WTC11 (cell line): ENCODE results near the gene LRP11. TPM values are rescaled to one million over a fixed set of nuclear protein-coding genes. Genes with fewer than 3 reads are reported as not detected.
"Not testable (repeated sequence)": the region's sequence is repeated elsewhere in the genome, so short reads cannot be mapped to it uniquely, and the experiment has no call there.

Experiments
- ATAC-seq: fragments of 200-7000 bp; cut with Tn5 transposase; 2 replicates; pipeline ENCODE4 v1.10.0; 2021; ENCODE audit warnings: mild to moderate bottlenecking, moderate library complexity
- CTCF ChIA-PET: fragments of 300-600 bp; sonication (Branson Sonifier 250); formaldehyde crosslinking; loops from one replicate; lab custom pipeline; 2021; ENCODE audit warnings: antibody characterized with exemption; lab: Charles Lee
- POLR2A ChIA-PET: fragments of 350-600 bp; sonication (Branson Sonifier 250); formaldehyde crosslinking; loops from one replicate; lab custom pipeline; 2021; ENCODE audit warnings: antibody characterized with exemption; lab: Charles Lee
- DNase-seq: peaks from one replicate; pipeline ENCODE4 v3.0.0; 2021; ENCODE audit warnings: low spot score
- H3K27ac Mint-ChIP-seq: 2 replicates; pipeline ENCODE4 v1.8.0; 2021; ENCODE audit warnings: mixed read lengths
- H3K27me3 Mint-ChIP-seq: 2 replicates; pipeline ENCODE4 v1.8.0; 2021; ENCODE audit warnings: low read depth, mild to moderate bottlenecking, moderate library complexity, mixed read lengths
- H3K36me3 Mint-ChIP-seq: 2 replicates; pipeline ENCODE4 v1.8.0; 2021; ENCODE audit warnings: mixed read lengths
- H3K4me1 Mint-ChIP-seq: 2 replicates; pipeline ENCODE4 v1.8.0; 2022; ENCODE audit warnings: mixed read lengths
- H3K4me3 Mint-ChIP-seq: 2 replicates; pipeline ENCODE4 v1.8.0; 2021; ENCODE audit warnings: mild to moderate bottlenecking, moderate library complexity, mixed read lengths
- H3K9me3 Mint-ChIP-seq: 2 replicates; pipeline ENCODE4 v1.8.0; 2021; ENCODE audit warnings: mixed read lengths
- EMX1 ChIP-seq: fragments of 250-450 bp; sonication (Bioruptor Pico); IDR thresholded peaks from 2 replicates; pipeline ENCODE4 v1.8.0; 2021; ENCODE audit warnings: mild to moderate bottlenecking
- GABPB1 ChIP-seq: sonication (generic); formaldehyde crosslinking; IDR thresholded peaks from 2 replicates; pipeline ENCODE4 v1.8.1; 2023; ENCODE audit warnings: mild to moderate bottlenecking, missing genetic modification reagents
- IRF2 ChIP-seq: sonication (generic); formaldehyde crosslinking; IDR thresholded peaks from 2 replicates; pipeline ENCODE4 v1.8.0; 2022; ENCODE audit warnings: low read depth, missing genetic modification reagents, borderline replicate concordance
- NFYB ChIP-seq: sonication (generic); formaldehyde crosslinking; conservative IDR thresholded peaks from 2 replicates; pipeline ENCODE4 v1.8.0; 2022; ENCODE audit warnings: low read depth, missing genetic modification reagents
- PRRX2 ChIP-seq: fragments of 250-450 bp; sonication (Bioruptor Pico); IDR thresholded peaks from 2 replicates; pipeline ENCODE4 v1.8.0; 2021; ENCODE audit warnings: mild to moderate bottlenecking
- TEAD1 ChIP-seq: sonication (generic); formaldehyde crosslinking; IDR thresholded peaks from 2 replicates; pipeline ENCODE4 v1.8.0; 2022; ENCODE audit warnings: mild to moderate bottlenecking, missing genetic modification reagents
- ZBTB21 ChIP-seq: sonication (generic); formaldehyde crosslinking; IDR thresholded peaks from 2 replicates; pipeline ENCODE4 v1.8.1; 2023; ENCODE audit warnings: mild to moderate bottlenecking, missing genetic modification reagents, borderline replicate concordance
- total RNA-seq: library from RNA; stranded (reverse); gene quantifications from 3 replicates; pipeline ENCODE4 v1.2.3, GENCODE V29; 2021
- TF ChIP-seq, protein P1 (sequence below): sonication (generic); formaldehyde crosslinking; IDR thresholded peaks from 2 replicates; pipeline ENCODE4 v1.8.1; 2023; ENCODE audit warnings: mild to moderate bottlenecking, missing genetic modification reagents, moderate library complexity
- TF ChIP-seq, protein P2 (sequence below): sonication (generic); formaldehyde crosslinking; IDR thresholded peaks from 2 replicates; pipeline ENCODE4 v1.8.1; 2023; ENCODE audit warnings: mild to moderate bottlenecking, moderate library complexity, missing genetic modification reagents
- TF ChIP-seq, protein P3 (sequence below): fragments of 200-600 bp; IDR thresholded peaks from 2 replicates; pipeline ENCODE4 v1.8.0; 2022; ENCODE audit warnings: antibody characterized with exemption
- TF ChIP-seq, protein P4 (sequence below): fragments of 250-450 bp; sonication (Bioruptor Pico); IDR thresholded peaks from 2 replicates; pipeline ENCODE4 v1.9.0; 2021; ENCODE audit warnings: moderate library complexity, mild to moderate bottlenecking, inconsistent platforms, borderline replicate concordance
- TF ChIP-seq, protein P5 (sequence below): sonication (generic); formaldehyde crosslinking; IDR thresholded peaks from 2 replicates; pipeline ENCODE4 v1.8.1; 2022; ENCODE audit warnings: low read depth, mild to moderate bottlenecking, moderate library complexity, missing genetic modification reagents, borderline replicate concordance

The LRP11 gene
- total RNA-seq, 1 experiment from 2014 or later = 19.8 TPM

DNA sequence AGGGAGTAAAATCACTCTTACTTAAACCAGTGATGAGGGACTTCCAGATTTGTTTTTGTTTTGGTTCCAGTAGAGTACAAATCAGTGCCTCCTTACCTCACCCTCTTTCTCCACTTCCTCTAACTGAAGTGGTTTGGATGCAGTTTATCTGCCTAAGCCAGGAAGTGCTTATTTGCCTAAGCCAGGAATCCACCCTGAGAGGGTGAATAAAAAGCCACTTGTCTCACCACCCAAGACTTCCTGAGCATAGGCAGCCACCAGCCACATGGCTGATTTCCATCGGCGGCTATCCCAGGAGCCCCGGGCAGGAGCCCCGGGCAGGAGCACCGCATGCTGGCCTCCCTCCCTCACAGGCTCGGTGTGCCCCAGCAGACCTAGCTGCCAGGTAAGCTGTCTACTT, 12.0 kb downstream of the LRP11 start:
- Mint-ChIP-seq H3K27me3 (no peaks in the 10 kb centered on the region), H3K27ac (no peak overlapping the region), H3K9me3 (no peaks in the 10 kb centered on the region), H3K36me3 (no peaks in the 10 kb centered on the region), H3K4me1 (peaks cover 26% of the 10 kb centered on the region), H3K4me3 (no peak overlapping the region)
- ATAC-seq = peak; percentile 32; the same call in 1 of the 2 replicates
- POLR2A ChIA-PET = no interaction called here
- DNase-seq = no peak
- CTCF ChIA-PET = interaction anchor here (0.9 kb wide), 1 partner anchor 12 kb away, joined by 4 read pairs; no protein-coding TSS in a partner anchor
- no peak for TF ChIP-seq IRF2

DNA sequence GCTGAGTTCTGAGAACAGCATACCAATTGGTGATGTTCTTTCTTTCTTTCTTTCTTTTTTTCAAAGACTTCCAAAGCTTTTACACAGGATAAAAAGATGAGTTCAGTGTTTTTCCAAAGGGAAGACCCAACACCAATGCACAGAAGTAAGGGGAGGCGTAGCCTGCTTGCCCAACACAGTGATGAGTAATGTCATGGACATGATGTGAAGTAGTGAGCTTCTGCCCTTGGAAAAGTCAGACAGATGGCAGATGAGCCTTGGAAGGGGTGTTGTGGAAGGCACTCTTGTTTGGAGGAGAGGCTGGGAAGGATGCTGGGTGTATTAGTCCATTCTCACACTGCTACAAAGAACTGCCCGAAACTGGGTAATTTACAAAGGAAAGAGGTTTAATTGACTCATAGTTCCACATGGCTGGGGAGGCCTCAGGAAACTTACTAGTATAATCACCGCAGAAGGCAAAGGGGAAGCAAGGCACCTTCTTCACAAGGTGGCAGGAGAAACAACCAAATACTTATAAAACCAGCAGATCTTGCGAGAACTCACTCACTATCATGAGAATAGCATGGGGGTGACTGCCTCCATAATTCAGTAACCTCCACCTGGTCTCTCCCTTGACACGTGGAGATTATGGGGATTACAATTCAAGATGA, 12.6 kb downstream of the LRP11 start:
- DNase-seq (no peak), ATAC-seq (no peak)
- Mint-ChIP-seq H3K27ac (no peak overlapping the region), H3K27me3 (no peaks in the 10 kb centered on the region)
- TF ChIP-seq GABPB1 (CRISPR knock-in tag) = no peak
- TF ChIP-seq, all 79 proteins: peak for 0
- peaks cover 23% of the 10 kb centered on the region for H3K4me1 Mint-ChIP-seq
- H3K9me3 Mint-ChIP-seq = no peaks in the 10 kb centered on the region
- H3K4me3 Mint-ChIP-seq = no peak overlapping the region
- POLR2A ChIA-PET = no interaction called here
- no peaks in the 10 kb centered on the region for H3K36me3 Mint-ChIP-seq
- CTCF ChIA-PET = no interaction called here

DNA sequence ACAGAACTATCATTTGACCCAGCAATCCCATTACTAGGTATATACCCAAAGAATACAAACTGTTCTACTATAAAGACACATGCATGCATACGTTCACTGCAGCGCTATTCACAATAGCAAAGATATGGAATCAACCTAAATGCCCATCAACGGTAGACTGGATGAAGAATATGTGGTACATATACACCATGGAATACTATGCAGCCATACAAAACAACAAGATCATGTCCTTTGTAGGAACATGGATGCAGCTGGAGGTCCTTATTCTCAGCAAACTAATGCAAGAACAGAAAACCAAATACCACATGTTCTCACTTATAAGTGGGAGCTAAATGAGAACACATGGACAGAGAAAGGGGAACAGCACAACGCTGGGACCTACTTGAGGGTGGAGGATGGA, 15.8 kb downstream of the LRP11 start:
- H3K4me3 Mint-ChIP-seq, H3K27ac Mint-ChIP-seq, ATAC-seq, POLR2A ChIA-PET, H3K27me3 Mint-ChIP-seq, H3K4me1 Mint-ChIP-seq, CTCF ChIA-PET, DNase-seq, H3K9me3 Mint-ChIP-seq, H3K36me3 Mint-ChIP-seq: not testable (repeated sequence)

DNA sequence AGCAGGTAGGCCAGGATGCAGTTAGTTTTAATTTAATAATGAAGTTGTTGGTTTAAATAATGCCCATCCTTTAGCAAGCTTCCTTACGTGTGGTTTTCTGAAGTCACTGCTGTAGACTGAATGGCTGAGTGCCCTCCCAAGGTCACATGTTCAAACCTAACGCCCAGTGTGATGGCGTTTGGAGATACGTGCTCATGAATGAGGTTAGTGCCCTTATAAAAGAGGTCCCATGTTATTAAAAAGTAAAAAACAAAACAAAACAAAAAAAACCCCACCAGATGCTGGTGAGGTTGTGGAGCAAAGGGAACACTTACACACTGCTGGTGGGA, 16.3 kb downstream of the LRP11 start:
- ATAC-seq = no peak
- Mint-ChIP-seq H3K36me3 (no peaks in the 10 kb centered on the region), H3K9me3 (no peaks in the 10 kb centered on the region), H3K4me3 (no peak overlapping the region), H3K27ac (no peak overlapping the region), H3K27me3 (no peaks in the 10 kb centered on the region), H3K4me1 (0 out of 2 replicates have a peak, but pooled peaks cover 4% of the 10 kb centered on the region)
- no peak for TF ChIP-seq PRRX2 (CRISPR knock-in tag)
- TF ChIP-seq, protein P1, sequence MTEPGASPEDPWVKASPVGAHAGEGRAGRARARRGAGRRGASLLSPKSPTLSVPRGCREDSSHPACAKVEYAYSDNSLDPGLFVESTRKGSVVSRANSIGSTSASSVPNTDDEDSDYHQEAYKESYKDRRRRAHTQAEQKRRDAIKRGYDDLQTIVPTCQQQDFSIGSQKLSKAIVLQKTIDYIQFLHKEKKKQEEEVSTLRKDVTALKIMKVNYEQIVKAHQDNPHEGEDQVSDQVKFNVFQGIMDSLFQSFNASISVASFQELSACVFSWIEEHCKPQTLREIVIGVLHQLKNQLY (CRISPR knock-in tag) = no peak
- TF ChIP-seq, protein P2, sequence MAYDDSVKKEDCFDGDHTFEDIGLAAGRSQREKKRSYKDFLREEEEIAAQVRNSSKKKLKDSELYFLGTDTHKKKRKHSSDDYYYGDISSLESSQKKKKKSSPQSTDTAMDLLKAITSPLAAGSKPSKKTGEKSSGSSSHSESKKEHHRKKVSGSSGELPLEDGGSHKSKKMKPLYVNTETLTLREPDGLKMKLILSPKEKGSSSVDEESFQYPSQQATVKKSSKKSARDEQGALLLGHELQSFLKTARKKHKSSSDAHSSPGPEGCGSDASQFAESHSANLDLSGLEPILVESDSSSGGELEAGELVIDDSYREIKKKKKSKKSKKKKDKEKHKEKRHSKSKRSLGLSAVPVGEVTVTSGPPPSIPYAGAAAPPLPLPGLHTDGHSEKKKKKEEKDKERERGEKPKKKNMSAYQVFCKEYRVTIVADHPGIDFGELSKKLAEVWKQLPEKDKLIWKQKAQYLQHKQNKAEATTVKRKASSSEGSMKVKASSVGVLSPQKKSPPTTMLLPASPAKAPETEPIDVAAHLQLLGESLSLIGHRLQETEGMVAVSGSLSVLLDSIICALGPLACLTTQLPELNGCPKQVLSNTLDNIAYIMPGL (CRISPR knock-in tag) = no peak
- no peak for TF ChIP-seq EMX1
- TF ChIP-seq TEAD1 (CRISPR knock-in tag) = no peak
- TF ChIP-seq, protein P3, sequence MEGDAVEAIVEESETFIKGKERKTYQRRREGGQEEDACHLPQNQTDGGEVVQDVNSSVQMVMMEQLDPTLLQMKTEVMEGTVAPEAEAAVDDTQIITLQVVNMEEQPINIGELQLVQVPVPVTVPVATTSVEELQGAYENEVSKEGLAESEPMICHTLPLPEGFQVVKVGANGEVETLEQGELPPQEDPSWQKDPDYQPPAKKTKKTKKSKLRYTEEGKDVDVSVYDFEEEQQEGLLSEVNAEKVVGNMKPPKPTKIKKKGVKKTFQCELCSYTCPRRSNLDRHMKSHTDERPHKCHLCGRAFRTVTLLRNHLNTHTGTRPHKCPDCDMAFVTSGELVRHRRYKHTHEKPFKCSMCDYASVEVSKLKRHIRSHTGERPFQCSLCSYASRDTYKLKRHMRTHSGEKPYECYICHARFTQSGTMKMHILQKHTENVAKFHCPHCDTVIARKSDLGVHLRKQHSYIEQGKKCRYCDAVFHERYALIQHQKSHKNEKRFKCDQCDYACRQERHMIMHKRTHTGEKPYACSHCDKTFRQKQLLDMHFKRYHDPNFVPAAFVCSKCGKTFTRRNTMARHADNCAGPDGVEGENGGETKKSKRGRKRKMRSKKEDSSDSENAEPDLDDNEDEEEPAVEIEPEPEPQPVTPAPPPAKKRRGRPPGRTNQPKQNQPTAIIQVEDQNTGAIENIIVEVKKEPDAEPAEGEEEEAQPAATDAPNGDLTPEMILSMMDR = no peak
- no peak for TF ChIP-seq ZBTB21
- TF ChIP-seq, protein P4, sequence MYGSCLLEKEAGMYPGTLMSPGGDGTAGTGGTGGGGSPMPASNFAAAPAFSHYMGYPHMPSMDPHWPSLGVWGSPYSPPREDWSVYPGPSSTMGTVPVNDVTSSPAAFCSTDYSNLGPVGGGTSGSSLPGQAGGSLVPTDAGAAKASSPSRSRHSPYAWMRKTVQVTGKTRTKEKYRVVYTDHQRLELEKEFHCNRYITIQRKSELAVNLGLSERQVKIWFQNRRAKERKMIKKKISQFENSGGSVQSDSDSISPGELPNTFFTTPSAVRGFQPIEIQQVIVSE (CRISPR knock-in tag) = no peak
- TF ChIP-seq NFYB (CRISPR knock-in tag) = no peak
- TF ChIP-seq, protein P5, sequence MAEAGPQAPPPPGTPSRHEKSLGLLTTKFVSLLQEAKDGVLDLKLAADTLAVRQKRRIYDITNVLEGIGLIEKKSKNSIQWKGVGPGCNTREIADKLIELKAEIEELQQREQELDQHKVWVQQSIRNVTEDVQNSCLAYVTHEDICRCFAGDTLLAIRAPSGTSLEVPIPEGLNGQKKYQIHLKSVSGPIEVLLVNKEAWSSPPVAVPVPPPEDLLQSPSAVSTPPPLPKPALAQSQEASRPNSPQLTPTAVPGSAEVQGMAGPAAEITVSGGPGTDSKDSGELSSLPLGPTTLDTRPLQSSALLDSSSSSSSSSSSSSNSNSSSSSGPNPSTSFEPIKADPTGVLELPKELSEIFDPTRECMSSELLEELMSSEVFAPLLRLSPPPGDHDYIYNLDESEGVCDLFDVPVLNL = no peak
- DNase-seq = no peak
- POLR2A ChIA-PET = no interaction called here
- CTCF ChIA-PET = no interaction called here
